Stomach (tissue), 9 donors: ENCODE measurements around the gene IL21. TPM values are rescaled to one million over a fixed set of nuclear protein-coding genes. Genes with fewer than 3 reads are reported as not detected.

Experiments used
- DNase-seq, 2 donors: peaks; one replicate each; pipeline versions ENCODE4 v3.0.0 to v3.0.0-alpha.2; 2013 to 2019
- H3K27ac ChIP-seq, 5 donors: fragments of 200-600 bp in 4 of 5; sonication (generic) in 4 of 5; one replicate each; pipeline ENCODE4 v1.5.1; 2013 to 2019; ENCODE audit warnings: mild to moderate bottlenecking in 1 of 5, moderate library complexity in 1 of 5
- H3K27me3 ChIP-seq, 3 donors: fragments of 200-600 bp; sonication (generic); one replicate each; pipeline ENCODE4 v1.5.1; 2017 to 2019; ENCODE audit warnings: mixed run types in 1 of 3
- H3K36me3 ChIP-seq, 4 donors: fragments of 200-600 bp; sonication (generic); 1 replicate in 3 of 4; 2 replicates in 1 of 4; pipeline ENCODE4 v1.5.1; 2016 to 2019
- H3K4me1 ChIP-seq, 4 donors: fragments of 200-600 bp; sonication (generic); one replicate each; pipeline ENCODE4 v1.5.1; 2016 to 2019
- H3K4me3 ChIP-seq, 4 donors: fragments of 200-600 bp; sonication (generic) in 3 of 4; one replicate each; pipeline ENCODE4 v1.5.1; 2016 to 2019; ENCODE audit warnings: mild to moderate bottlenecking in 1 of 4
- H3K9me3 ChIP-seq, 4 donors: fragments of 200-600 bp; sonication (generic); one replicate each; pipeline ENCODE4 v1.5.1; 2016 to 2019
- EP300 ChIP-seq: sonication (generic); formaldehyde crosslinking; IDR thresholded peaks from one replicate; pipeline ENCODE4 v1.6.1; 2017; ENCODE audit warnings: antibody characterized with exemption
- POLR2A ChIP-seq, 4 donors: fragments of 450-650 bp; IDR thresholded peaks; one replicate each; pipeline ENCODE4 v1.6.1; 2016; ENCODE audit warnings: antibody characterized with exemption in 4 of 4, control low read depth in 2 of 4, mild to moderate bottlenecking in 1 of 4, moderate library complexity in 1 of 4
- POLR2AphosphoS5 ChIP-seq, 3 donors: sonication (generic); formaldehyde crosslinking; IDR thresholded peaks; one replicate each; pipeline ENCODE4 v1.6.1; 2016; ENCODE audit warnings: antibody characterized with exemption in 3 of 3
- WGBS, 5 donors: extraction: QIAGEN DNeasy Blood & Tissue Kit in 3 of 5; methylation state at CpG; one replicate each; pipeline versions ENCODE4 v1.1.5 to v1.1.7; 2013 to 2018; 5-methylcytosine and 5-hydroxymethylcytosine counted together
- intact Hi-C: fragments of 100-400 bp; cut with DNase I; formaldehyde crosslinking; loops from one replicate; pipeline ENCODE4 v1.15.1; 2023; ENCODE audit warnings: low total_unique reads
- polyA plus RNA-seq, 3 donors: library from polyadenylated mRNA; stranded (reverse); fragments of 200-250 nt; gene quantifications; one replicate each; pipeline ENCODE4 v1.2.3, GENCODE V29; 2013
- total RNA-seq, 5 donors: library from RNA; depleted of rRNA; stranded (reverse); fragments of >200 nt; gene quantifications; one replicate each; pipeline versions ENCODE4 v1.1.0 to v1.2.3, GENCODE V29; 2014 to 2016
- TF ChIP-seq, protein P1 (sequence below), 7 experiments: fragments of 450-650 bp in 4 of 7; fragments of 200-600 bp in 3 of 7; sonication (generic) in 3 of 7; IDR thresholded peaks; one replicate each; pipeline ENCODE4 v1.5.1; 2016 to 2019; ENCODE audit warnings: antibody characterized with exemption in 7 of 7, control low read depth in 2 of 7, mild to moderate bottlenecking in 1 of 7
- donor health status: healthy with polysubstance abuse.
- donor health status: Bipolar disorder and iron deficiency.
- donor health status: healthy.

IL21 gene
- total and polyA plus RNA-seq, 8 donors: not detected

DNA sequence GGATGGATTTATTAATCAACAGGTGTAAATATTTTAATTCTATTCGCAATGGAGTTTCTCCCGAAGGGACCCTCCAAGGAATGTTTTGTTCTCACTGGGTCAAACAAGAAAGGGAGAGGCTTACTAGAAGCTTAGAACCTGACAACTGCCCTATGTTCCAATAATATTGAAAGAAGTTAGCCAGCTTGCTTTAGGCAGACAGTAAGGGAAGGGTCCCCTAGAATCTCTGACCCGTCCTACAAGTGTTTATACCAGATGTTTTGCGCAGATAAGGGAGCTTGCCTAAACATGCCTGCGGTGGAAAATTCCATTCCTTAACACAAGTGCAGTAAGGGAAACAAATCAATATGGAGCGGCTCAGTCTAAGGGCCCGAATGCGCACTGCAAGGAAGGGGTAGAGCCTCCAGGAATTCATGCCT lies 17.7 kb downstream of the IL21 start:
- Histone ChIP-seq H3K36me3 (no peaks in the 10 kb centered on the region), H3K27me3 (peaks cover 0 to 28% (median 12%) of the 10 kb centered on the region in 3 donors), H3K4me1 (peaks cover 0 to 5% (median 0%) of the 10 kb centered on the region in 4 donors), H3K9me3 (no peaks in the 10 kb centered on the region), H3K4me3 (no peak overlapping the region), H3K27ac (no peak overlapping the region)
- no peak for TF ChIP-seq POLR2AphosphoS5 (IDR thresholded peaks at IDR 0.05)
- TF ChIP-seq, protein P1, sequence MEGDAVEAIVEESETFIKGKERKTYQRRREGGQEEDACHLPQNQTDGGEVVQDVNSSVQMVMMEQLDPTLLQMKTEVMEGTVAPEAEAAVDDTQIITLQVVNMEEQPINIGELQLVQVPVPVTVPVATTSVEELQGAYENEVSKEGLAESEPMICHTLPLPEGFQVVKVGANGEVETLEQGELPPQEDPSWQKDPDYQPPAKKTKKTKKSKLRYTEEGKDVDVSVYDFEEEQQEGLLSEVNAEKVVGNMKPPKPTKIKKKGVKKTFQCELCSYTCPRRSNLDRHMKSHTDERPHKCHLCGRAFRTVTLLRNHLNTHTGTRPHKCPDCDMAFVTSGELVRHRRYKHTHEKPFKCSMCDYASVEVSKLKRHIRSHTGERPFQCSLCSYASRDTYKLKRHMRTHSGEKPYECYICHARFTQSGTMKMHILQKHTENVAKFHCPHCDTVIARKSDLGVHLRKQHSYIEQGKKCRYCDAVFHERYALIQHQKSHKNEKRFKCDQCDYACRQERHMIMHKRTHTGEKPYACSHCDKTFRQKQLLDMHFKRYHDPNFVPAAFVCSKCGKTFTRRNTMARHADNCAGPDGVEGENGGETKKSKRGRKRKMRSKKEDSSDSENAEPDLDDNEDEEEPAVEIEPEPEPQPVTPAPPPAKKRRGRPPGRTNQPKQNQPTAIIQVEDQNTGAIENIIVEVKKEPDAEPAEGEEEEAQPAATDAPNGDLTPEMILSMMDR (IDR thresholded peaks at IDR 0.05): no peak
- no peak for TF ChIP-seq EP300
- no peak for TF ChIP-seq POLR2A (IDR thresholded peaks at IDR 0.05)
- DNase-seq: no peak
- 57 to 68% (median 61%) methylated on average over 8 of the region's 8 CpGs for WGBS, 5 donors
- intact Hi-C loops: no loop called here

DNA sequence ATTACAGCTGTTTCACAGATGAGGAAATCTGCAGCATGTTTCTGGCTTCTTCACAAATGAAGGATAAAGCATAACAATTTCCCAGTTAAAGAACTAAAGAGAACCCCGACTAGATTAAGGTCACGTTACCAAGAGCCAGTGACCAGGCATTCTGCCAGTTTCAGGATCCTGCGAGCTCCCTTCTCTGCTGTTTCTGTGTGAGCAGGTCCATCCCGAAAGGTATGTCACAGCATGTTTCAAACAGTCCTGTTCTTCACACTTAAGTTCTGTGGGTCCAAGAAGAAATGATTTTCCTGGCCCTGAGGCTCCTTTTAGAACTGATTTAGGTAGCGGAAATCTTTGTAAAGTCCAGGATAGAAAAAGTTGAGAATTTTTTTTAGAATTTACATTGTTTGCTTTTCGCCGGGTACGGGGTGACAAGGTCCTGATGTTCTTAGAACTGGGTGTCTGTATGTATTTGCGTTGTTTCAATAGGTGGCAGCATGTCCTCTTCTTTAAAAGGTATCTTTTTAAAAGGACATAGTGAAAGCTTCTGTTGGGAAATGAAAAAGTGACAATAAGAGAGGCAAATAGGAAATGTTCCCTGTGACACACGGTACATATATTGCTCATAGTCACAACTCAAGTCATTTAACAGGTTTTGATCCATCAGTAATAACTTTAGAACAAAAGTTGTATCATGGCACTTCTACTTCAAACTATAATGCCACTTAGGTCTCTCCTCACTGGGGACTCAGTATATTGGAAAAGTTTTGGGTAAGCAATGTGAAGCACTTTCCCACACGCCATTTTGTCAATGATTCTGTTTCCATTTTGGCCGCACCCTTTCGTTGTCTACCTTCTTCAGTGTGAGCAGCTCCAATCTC lies 18.4 kb downstream of the IL21 start:
- WGBS, 5 donors: 32 to 41% (median 35%) methylated on average over 13 of the region's 13 CpGs
- peaks cover 0 to 28% (median 12%) of the 10 kb centered on the region in 3 donors for H3K27me3 ChIP-seq
- no peak overlapping the region for H3K4me3 ChIP-seq
- H3K27ac ChIP-seq: no peak overlapping the region
- H3K9me3 ChIP-seq: no peaks in the 10 kb centered on the region
- intact Hi-C loops: no loop called here
- H3K36me3 ChIP-seq: no peaks in the 10 kb centered on the region
- TF ChIP-seq EP300 (no peak), POLR2AphosphoS5 (IDR thresholded peaks at IDR 0.05) (no peak), POLR2A (IDR thresholded peaks at IDR 0.05) (no peak)
- TF ChIP-seq, protein P1 (IDR thresholded peaks at IDR 0.05): peak in 2 of 7 experiments; percentile 10 to 16
- peaks cover 0 to 5% (median 0%) of the 10 kb centered on the region in 4 donors for H3K4me1 ChIP-seq
- peak in 1 of 2 donors; percentile 36 for DNase-seq

DNA sequence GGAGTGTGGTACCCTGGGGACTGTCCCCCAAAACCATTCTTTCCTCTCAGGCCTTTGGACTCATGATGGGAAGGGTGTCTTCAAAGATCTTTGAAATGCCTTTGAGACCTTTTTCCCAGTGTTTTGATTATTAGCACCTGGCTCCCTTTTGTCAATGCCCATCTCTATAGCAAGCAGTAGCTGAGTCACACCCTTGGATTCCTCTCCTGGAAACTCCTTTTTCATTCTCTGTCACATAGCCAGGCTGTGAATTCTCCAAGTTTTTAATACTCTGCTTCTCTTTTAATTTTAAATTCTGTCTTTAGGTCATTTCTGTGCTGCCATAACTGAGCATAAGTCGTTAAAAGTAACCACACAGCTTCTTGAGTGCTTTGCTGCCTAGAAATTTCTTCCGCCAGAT lies 29.7 kb downstream of the IL21 start:
- intact Hi-C loops: no loop called here
- Histone ChIP-seq H3K4me1 (no peaks in the 10 kb centered on the region), H3K9me3 (no peaks in the 10 kb centered on the region), H3K27ac (no peak overlapping the region), H3K4me3 (no peak overlapping the region), H3K36me3 (no peaks in the 10 kb centered on the region), H3K27me3 (no peaks in the 10 kb centered on the region)
- TF ChIP-seq POLR2AphosphoS5 (IDR thresholded peaks at IDR 0.05) (no peak), EP300 (no peak)
- DNase-seq: no peak
- WGBS, 5 donors: 82 to 91% (median 83%) methylated on average over 2 of the region's 2 CpGs

DNA sequence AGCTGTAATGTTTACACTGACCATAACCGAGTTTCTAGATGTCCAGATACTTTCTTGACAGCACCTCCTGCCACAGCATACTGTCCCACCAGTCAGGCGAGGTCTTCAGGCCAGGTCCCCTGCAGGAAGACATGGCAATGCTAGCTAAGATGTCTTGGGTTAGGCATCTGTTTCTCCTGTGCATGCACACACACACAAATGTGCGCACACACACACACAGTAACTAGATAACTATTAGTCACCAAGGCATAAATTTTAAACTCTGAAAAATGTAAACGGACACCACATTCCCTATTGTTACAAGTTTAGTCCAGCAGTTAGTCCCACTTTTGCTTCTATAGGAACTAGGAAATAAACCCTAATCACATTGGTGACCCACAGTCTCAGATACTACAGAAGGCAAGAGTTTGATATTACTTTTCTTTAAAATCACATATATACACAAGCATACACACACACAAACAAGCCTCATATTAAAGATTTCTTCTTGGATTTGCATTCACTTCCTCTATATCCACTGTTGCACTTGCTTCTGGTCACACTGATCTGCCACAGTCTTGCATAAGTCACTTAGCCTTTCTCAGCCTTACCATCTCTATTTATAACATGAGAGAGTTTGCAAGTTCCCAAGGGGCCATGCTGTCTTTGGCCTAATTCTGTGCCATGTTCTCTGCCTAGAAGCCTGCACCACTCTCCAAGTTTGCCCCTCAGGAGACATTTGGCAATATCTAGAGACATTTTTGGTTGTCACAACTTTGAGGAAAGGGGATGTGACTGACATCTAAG lies 32.2 kb downstream of the IL21 start:
- no peaks in the 10 kb centered on the region for H3K9me3 ChIP-seq
- H3K4me3 ChIP-seq: no peak overlapping the region
- no peak for DNase-seq
- TF ChIP-seq, protein P1 (IDR thresholded peaks at IDR 0.05): no peak
- TF ChIP-seq EP300: no peak
- no peak for TF ChIP-seq POLR2AphosphoS5 (IDR thresholded peaks at IDR 0.05)
- no peak overlapping the region for H3K27ac ChIP-seq
- no peaks in the 10 kb centered on the region for H3K4me1 ChIP-seq
- intact Hi-C loops: no loop called here
- no peaks in the 10 kb centered on the region for H3K27me3 ChIP-seq
- H3K36me3 ChIP-seq: no peaks in the 10 kb centered on the region
- 62 to 68% (median 65%) methylated on average over 4 of the region's 4 CpGs for WGBS, 5 donors
